Panc1 (cell line): Measurements from ENCODE around the gene GLG1. TPM values are rescaled to one million over a fixed set of nuclear protein-coding genes. Genes with fewer than 3 reads are reported as not detected.
"Not testable (repeated sequence)": the region's sequence is repeated elsewhere in the genome, so short reads cannot be mapped to it uniquely, and the experiment has no call there.

Experiments
- ATAC-seq: fragments of 200-7000 bp; cut with Tn5 transposase; 2 replicates; pipeline ENCODE4 v1.9.1; 2020; ENCODE audit warnings: mild to moderate bottlenecking, moderate library complexity
- BruUV-seq: library from RNA; stranded (reverse); fragments of 400-500 nt; replicated peaks from 2 replicates; lab custom pipeline; 2021; lab: Mats Ljungman, UMichigan
- CTCF ChIA-PET: fragments of 300-600 bp; sonication (Branson Sonifier 250); formaldehyde crosslinking; loops from one replicate; lab custom pipeline; 2022; ENCODE audit warnings: antibody characterized with exemption; lab: Charles Lee
- POLR2A ChIA-PET: fragments of 300-600 bp; sonication (Branson Sonifier 250); formaldehyde crosslinking; loops from one replicate; lab custom pipeline; 2022; ENCODE audit warnings: antibody characterized with exemption; lab: Charles Lee
- DNase-seq: peaks from one replicate; pipeline ENCODE4 v3.0.0-alpha.2; 2010; ENCODE audit warnings: low read depth, low spot score
- H3K27ac ChIP-seq: 2 replicates; pipeline ENCODE4 v1.5.1; 2011; ENCODE audit warnings: mild to moderate bottlenecking, low read length, inconsistent platforms
- H3K27me3 ChIP-seq: fragments of 200-500 bp; sonication (Bioruptor generic); 2 replicates; pipeline ENCODE4 v1.6.0; 2014; ENCODE audit warnings: low read length, inconsistent platforms; ENCODE audit not compliant: control insufficient read depth, insufficient read depth
- H3K36me3 ChIP-seq: fragments of 200-500 bp; sonication (Bioruptor generic); 2 replicates; pipeline ENCODE4 v1.5.1; 2014; ENCODE audit warnings: inconsistent platforms, mild to moderate bottlenecking, low read length, moderate library complexity; ENCODE audit not compliant: control insufficient read depth, insufficient read depth
- H3K4me1 ChIP-seq: 2 replicates; pipeline ENCODE4 v1.5.1; 2011; ENCODE audit warnings: inconsistent platforms, mild to moderate bottlenecking, low read length, moderate library complexity; ENCODE audit not compliant: control insufficient read depth, insufficient read depth
- H3K4me3 ChIP-seq, 2 experiments: 2 replicates each; pipeline ENCODE4 v1.5.1; 2011 to 2012; ENCODE audit warnings: low read depth in 2 of 2, low read length in 2 of 2, mild to moderate bottlenecking in 2 of 2, inconsistent platforms in 1 of 2, moderate library complexity in 1 of 2
- H3K9me3 ChIP-seq: fragments of 200-500 bp; sonication (Bioruptor generic); 2 replicates; pipeline ENCODE4 v1.5.1; 2014; ENCODE audit warnings: low read depth, mild to moderate bottlenecking, inconsistent platforms, low read length, moderate library complexity; ENCODE audit not compliant: control insufficient read depth, insufficient read depth
- in situ Hi-C: cut with HindIII; loops from 2 replicates; pipeline ENCODE4 v1.10.0; 2016; ENCODE audit warnings: low sequenced_read_pairs, low pct_unique_long_range_greater_than_20kb
- intact Hi-C: fragments of 100-400 bp; cut with micrococcal nuclease; formaldehyde crosslinking; loops from one replicate; pipeline ENCODE4 v1.10.0; 2022; ENCODE audit not compliant: unreplicated experiment
- total RNA-seq: library from RNA; stranded (reverse); gene quantifications from one replicate; pipeline ENCODE4 v1.2.1, GENCODE V29; 2021; ENCODE audit not compliant: unreplicated experiment

Gene GLG1
- total RNA-seq, 1 experiment from 2014 or later, result 75.9 TPM

- POLR2A ChIA-PET, in situ Hi-C loops, H3K36me3 ChIP-seq, intact Hi-C loops, H3K27ac ChIP-seq, H3K4me1 ChIP-seq, ATAC-seq, H3K9me3 ChIP-seq, H3K4me3 ChIP-seq, H3K27me3 ChIP-seq, CTCF ChIA-PET, BruUV-seq, DNase-seq: not testable (repeated sequence)
Measured at GRCh38 chr16:74400238-74400637, 206.7 kb downstream of the GLG1 start.

GRCh38 chr16:74398212-74398895 lies 208.6 kb downstream of the GLG1 start:
- in situ Hi-C loops, POLR2A ChIA-PET, CTCF ChIA-PET, BruUV-seq, H3K36me3 ChIP-seq, H3K4me1 ChIP-seq, H3K4me3 ChIP-seq, H3K27ac ChIP-seq, DNase-seq, H3K27me3 ChIP-seq, intact Hi-C loops, H3K9me3 ChIP-seq: not testable (repeated sequence)
- ATAC-seq, result peak; percentile 63

Other genes starting within 250 kb of the GLG1 start
- not detected for gene NPIPB15, start 230.8 kb downstream of the GLG1 start, total RNA-seq
- gene CLEC18B, start 185.6 kb downstream of the GLG1 start, total RNA-seq, result not detected
- gene RFWD3, start 59.8 kb upstream of the GLG1 start, total RNA-seq, result 53.7 TPM
- gene MLKL, start 93.7 kb upstream of the GLG1 start, total RNA-seq, result 4.8 TPM
- 0.15 TPM for gene FA2H, start 167.7 kb upstream of the GLG1 start, total RNA-seq